Mesenchymal stem cell (in vitro differentiated cells and primary cell): ENCODE results near the gene PDZK1IP1.

Experiments
- DNase-seq: peaks from one replicate; pipeline ENCODE4 v3.0.0-alpha.2; 2013
- H2AFZ ChIP-seq: one replicate; pipeline ENCODE4 v1.6.1; 2013; ENCODE audit warnings: low read depth, mild to moderate bottlenecking, control low read depth, inconsistent platforms, low read length, moderate library complexity
- H2AK5ac ChIP-seq: 2 replicates; pipeline ENCODE4 v1.6.1; 2013; ENCODE audit warnings: low read length, moderate library complexity, mild to moderate bottlenecking, inconsistent platforms; ENCODE audit not compliant: severe bottlenecking
- H2BK120ac ChIP-seq: one replicate; pipeline ENCODE4 v1.6.1; 2013; ENCODE audit warnings: low read depth, mild to moderate bottlenecking, inconsistent platforms, low read length, moderate library complexity
- H2BK12ac ChIP-seq, 2 experiments: one replicate each; pipeline ENCODE4 v1.6.1; 2013; ENCODE audit warnings: inconsistent platforms in 2 of 2, low read length in 2 of 2, mild to moderate bottlenecking in 2 of 2, moderate library complexity in 2 of 2, control low read depth in 1 of 2
- H2BK15ac ChIP-seq: one replicate; pipeline ENCODE4 v1.6.1; 2013; ENCODE audit warnings: mild to moderate bottlenecking, low read depth, inconsistent platforms; ENCODE audit not compliant: poor library complexity, severe bottlenecking
- H2BK5ac ChIP-seq: 2 replicates; pipeline ENCODE4 v1.6.1; 2013; ENCODE audit warnings: low read depth, mild to moderate bottlenecking, low read length, control low read depth, inconsistent platforms; ENCODE audit not compliant: poor library complexity, severe bottlenecking
- H3K14ac ChIP-seq, 2 experiments: one replicate each; pipeline ENCODE4 v1.6.1; 2013; ENCODE audit warnings: inconsistent platforms in 2 of 2, low read length in 2 of 2, control low read depth in 1 of 2, mild to moderate bottlenecking in 1 of 2, moderate library complexity in 1 of 2
- H3K18ac ChIP-seq, 2 experiments: one replicate each; pipeline ENCODE4 v1.6.1; 2013; ENCODE audit warnings: inconsistent platforms in 2 of 2, low read length in 2 of 2, control low read depth in 1 of 2, low read depth in 1 of 2, mild to moderate bottlenecking in 1 of 2
- H3K23ac ChIP-seq, 2 experiments: one replicate each; pipeline ENCODE4 v1.6.1; 2013; ENCODE audit warnings: inconsistent platforms in 2 of 2, low read length in 2 of 2, mild to moderate bottlenecking in 2 of 2, moderate library complexity in 2 of 2, control low read depth in 1 of 2
- H3K27ac ChIP-seq: 2 replicates; pipeline ENCODE4 v1.5.1; 2013; ENCODE audit warnings: mild to moderate bottlenecking, moderate library complexity, low read length, control low read depth, inconsistent platforms; ENCODE audit not compliant: poor library complexity, severe bottlenecking
- H3K27me3 ChIP-seq, 2 experiments: 2 replicates each; pipeline versions ENCODE4 v1.6.1 to v1.7.0; 2013; ENCODE audit warnings: low read length in 2 of 2, mild to moderate bottlenecking in 2 of 2, moderate library complexity in 2 of 2, control low read depth in 1 of 2, inconsistent platforms in 1 of 2; ENCODE audit not compliant: control insufficient read depth in 1 of 2, insufficient read depth in 1 of 2
- H3K36me3 ChIP-seq, 2 experiments: 2 replicates each; pipeline versions ENCODE4 v1.6.1 to v1.7.0; 2013; ENCODE audit warnings: low read length in 2 of 2, control low read depth in 1 of 2, inconsistent platforms in 1 of 2, low read depth in 1 of 2, mild to moderate bottlenecking in 1 of 2; ENCODE audit not compliant: insufficient read depth in 2 of 2, control insufficient read depth in 1 of 2
- H3K4ac ChIP-seq, 2 experiments: one replicate each; pipeline ENCODE4 v1.6.1; 2013; ENCODE audit warnings: inconsistent platforms in 2 of 2, low read length in 2 of 2, mild to moderate bottlenecking in 2 of 2, moderate library complexity in 2 of 2, control low read depth in 1 of 2, low read depth in 1 of 2
- H3K4me1 ChIP-seq: 2 replicates; pipeline ENCODE4 v1.6.1; 2013; ENCODE audit warnings: low read depth, low read length, control low read depth; ENCODE audit not compliant: control insufficient read depth, insufficient read depth
- H3K4me2 ChIP-seq: 2 replicates; pipeline ENCODE4 v1.6.1; 2013; ENCODE audit warnings: low read length, mild to moderate bottlenecking, inconsistent platforms; ENCODE audit not compliant: poor library complexity, severe bottlenecking
- H3K4me3 ChIP-seq, 2 experiments: 2 replicates each; pipeline versions ENCODE4 v1.5.1 to v1.7.0; 2013; ENCODE audit warnings: low read length in 2 of 2, mild to moderate bottlenecking in 2 of 2, control low read depth in 1 of 2, low read depth in 1 of 2; ENCODE audit not compliant: insufficient read depth in 1 of 2
- H3K79me1 ChIP-seq: replicated peaks from 2 replicates; pipeline ENCODE4 v1.6.1; 2013; ENCODE audit warnings: mild to moderate bottlenecking, control low read depth, low read length, inconsistent platforms; ENCODE audit not compliant: poor library complexity, severe bottlenecking
- H3K9ac ChIP-seq: 2 replicates; pipeline ENCODE4 v1.7.0; 2013; ENCODE audit warnings: mild to moderate bottlenecking, low read length, moderate library complexity
- H3K9me3 ChIP-seq: 2 replicates; pipeline ENCODE4 v1.7.0; 2013; ENCODE audit warnings: mild to moderate bottlenecking, low read length; ENCODE audit not compliant: control insufficient read depth
- H4K8ac ChIP-seq: one replicate; pipeline ENCODE4 v1.6.1; 2013; ENCODE audit warnings: inconsistent platforms, mild to moderate bottlenecking, low read length, moderate library complexity
- H4K91ac ChIP-seq: one replicate; pipeline ENCODE4 v1.6.1; 2013; ENCODE audit warnings: mild to moderate bottlenecking, low read length, inconsistent platforms
- WGBS: methylation state at CpG from one replicate; pipeline ENCODE4 v1.1.7; 2013; ENCODE audit warnings: mixed read lengths; 5-methylcytosine and 5-hydroxymethylcytosine counted together

The PDZK1IP1 gene

DNA sequence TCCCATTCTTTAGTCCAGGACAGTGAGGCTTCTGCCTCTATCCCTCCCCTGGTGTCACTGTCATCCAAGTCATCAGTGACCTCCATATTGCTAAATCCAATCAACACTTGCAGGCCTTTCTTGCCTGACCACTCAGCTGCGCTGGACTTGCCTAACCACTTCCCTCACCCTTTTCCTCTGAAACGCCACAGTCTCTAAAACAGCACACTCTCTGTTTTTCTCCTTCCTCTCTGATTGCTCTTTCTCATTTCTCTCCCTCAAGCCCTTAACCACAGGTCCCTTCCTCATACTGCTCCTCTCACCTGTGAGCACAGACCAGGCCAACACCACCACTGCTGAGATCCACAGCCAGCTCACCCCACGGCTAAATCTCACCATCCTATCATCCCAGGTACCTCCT, 24.7 kb upstream of the PDZK1IP1 start:
- Histone ChIP-seq H3K27me3 (peaks cover 18 to 41% of the 10 kb centered on the region in 2 experiments), H3K14ac (no peak overlapping the region), H3K36me3 (no peaks in the 10 kb centered on the region), H2BK15ac (no peak overlapping the region), H2BK5ac (no peak overlapping the region), H2BK12ac (no peak overlapping the region), H3K23ac (no peak overlapping the region), H2AFZ (no peak overlapping the region), H3K79me1 (no peaks in the 10 kb centered on the region), H3K4me3 (no peak overlapping the region), H3K18ac (no peak overlapping the region), H3K9ac (no peak overlapping the region), H3K4me1 (peaks cover 12% of the 10 kb centered on the region), H2AK5ac (no peak overlapping the region), H4K91ac (no peak overlapping the region), H2BK120ac (no peak overlapping the region), H4K8ac (no peak overlapping the region), H3K27ac (no peak overlapping the region), H3K4ac (no peak overlapping the region), H3K9me3 (no peaks in the 10 kb centered on the region), H3K4me2 (no peak overlapping the region)
- no peak for DNase-seq
- 68% methylated on average over 3 of the region's 3 CpGs for WGBS

DNA sequence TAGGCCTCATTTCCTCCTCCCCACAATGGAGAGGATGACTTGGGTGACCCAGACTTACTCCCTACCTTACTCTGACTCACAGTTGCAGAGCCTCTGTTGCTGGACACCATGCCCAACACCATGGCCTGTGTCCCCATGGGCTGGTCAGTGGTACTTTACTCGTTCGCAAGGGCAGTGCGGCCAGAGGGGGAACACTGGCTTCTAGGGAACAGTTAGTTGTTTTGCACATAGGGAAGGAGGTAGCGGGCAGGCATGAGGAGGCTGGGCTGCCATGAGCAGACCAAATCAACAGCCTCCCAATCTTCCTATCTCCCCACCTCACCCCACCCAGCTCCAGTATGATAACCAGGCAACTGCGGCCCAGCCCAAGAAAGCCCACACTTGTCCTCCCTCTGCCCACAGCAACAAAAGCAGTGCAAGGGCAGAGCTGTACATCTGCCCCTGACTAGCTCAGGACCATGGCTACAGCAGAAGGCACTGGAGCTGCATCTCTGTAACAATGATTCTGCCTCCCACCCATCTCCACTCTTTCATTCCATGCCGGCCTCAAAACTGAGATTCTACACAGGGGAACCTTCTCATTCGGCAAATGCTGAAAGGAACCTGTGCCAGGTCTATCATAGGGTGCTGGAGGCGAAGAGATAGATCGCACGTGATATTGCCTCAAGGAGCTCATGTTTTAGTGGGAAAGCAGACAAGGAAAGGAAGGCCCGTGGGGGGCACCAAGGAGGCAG, 23.6 kb upstream of the PDZK1IP1 start:
- no peaks in the 10 kb centered on the region for H3K9me3 ChIP-seq
- no peak overlapping the region for H2BK15ac ChIP-seq
- no peak overlapping the region for H3K14ac ChIP-seq
- H2BK12ac ChIP-seq = no peak overlapping the region
- H3K4ac ChIP-seq = no peak overlapping the region
- H3K79me1 ChIP-seq = no peaks in the 10 kb centered on the region
- no peak overlapping the region for H2AFZ ChIP-seq
- peaks cover 13 to 31% of the 10 kb centered on the region in 2 experiments for H3K27me3 ChIP-seq
- no peak for DNase-seq
- no peak overlapping the region for H3K23ac ChIP-seq
- peaks cover 12% of the 10 kb centered on the region for H3K4me1 ChIP-seq
- H3K36me3 ChIP-seq = no peaks in the 10 kb centered on the region
- H3K4me2 ChIP-seq = no peak overlapping the region
- no peak overlapping the region for H3K4me3 ChIP-seq
- no peak overlapping the region for H3K9ac ChIP-seq
- H2AK5ac ChIP-seq = no peak overlapping the region
- 70% methylated on average over 8 of the region's 11 CpGs for WGBS
- no peak overlapping the region for H3K18ac ChIP-seq
- no peak overlapping the region for H4K8ac ChIP-seq
- H3K27ac ChIP-seq = no peak overlapping the region
- no peak overlapping the region for H2BK5ac ChIP-seq
- H2BK120ac ChIP-seq = no peak overlapping the region
- H4K91ac ChIP-seq = no peak overlapping the region

DNA sequence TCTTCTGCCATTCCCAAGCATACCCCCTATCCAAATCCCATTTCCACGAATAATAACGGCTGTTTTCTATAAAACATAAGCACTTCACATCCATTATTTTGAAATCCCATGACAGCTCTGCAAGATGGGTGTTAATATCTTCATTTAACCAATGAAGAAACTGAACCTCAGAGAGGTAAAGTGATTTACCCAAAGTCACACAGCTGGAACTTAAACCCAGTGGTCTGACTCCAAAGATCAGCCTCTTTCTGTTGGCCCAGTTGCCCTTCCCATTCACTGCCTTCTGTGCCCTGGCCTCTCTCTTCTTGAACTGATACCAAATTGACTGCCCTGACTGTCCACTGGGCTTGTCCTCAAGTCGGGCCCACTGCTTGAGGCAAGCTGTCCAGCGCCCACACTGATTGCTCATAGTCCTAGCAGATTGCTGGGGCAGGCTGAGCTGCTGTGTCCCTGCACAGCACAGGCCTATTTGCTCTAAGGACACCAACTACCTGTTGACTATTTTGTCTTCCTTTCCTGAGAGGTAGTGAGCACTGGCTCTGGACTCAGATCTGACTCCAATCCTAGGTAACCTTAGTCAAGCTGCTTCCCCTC, 22.9 kb upstream of the PDZK1IP1 start:
- no peak overlapping the region for H2BK5ac ChIP-seq
- H4K91ac ChIP-seq = no peak overlapping the region
- no peaks in the 10 kb centered on the region for H3K79me1 ChIP-seq
- no peak overlapping the region for H2BK15ac ChIP-seq
- H3K4me2 ChIP-seq = no peak overlapping the region
- no peak for DNase-seq
- H3K23ac ChIP-seq = no peak overlapping the region
- no peak overlapping the region for H2AK5ac ChIP-seq
- peaks cover 17% of the 10 kb centered on the region for H3K4me1 ChIP-seq
- no peak overlapping the region for H3K27ac ChIP-seq
- no peak overlapping the region for H2BK12ac ChIP-seq
- no peak overlapping the region for H2BK120ac ChIP-seq
- no peak overlapping the region for H4K8ac ChIP-seq
- no peak overlapping the region for H3K9ac ChIP-seq
- no peak overlapping the region for H3K14ac ChIP-seq
- no peak overlapping the region for H3K4me3 ChIP-seq
- no peak overlapping the region for H3K18ac ChIP-seq
- no peaks in the 10 kb centered on the region for H3K36me3 ChIP-seq
- peaks cover 6 to 24% of the 10 kb centered on the region in 2 experiments for H3K27me3 ChIP-seq
- no peak overlapping the region for H2AFZ ChIP-seq
- 77% methylated on average over 4 of the region's 4 CpGs for WGBS
- no peaks in the 10 kb centered on the region for H3K9me3 ChIP-seq
- no peak overlapping the region for H3K4ac ChIP-seq

DNA sequence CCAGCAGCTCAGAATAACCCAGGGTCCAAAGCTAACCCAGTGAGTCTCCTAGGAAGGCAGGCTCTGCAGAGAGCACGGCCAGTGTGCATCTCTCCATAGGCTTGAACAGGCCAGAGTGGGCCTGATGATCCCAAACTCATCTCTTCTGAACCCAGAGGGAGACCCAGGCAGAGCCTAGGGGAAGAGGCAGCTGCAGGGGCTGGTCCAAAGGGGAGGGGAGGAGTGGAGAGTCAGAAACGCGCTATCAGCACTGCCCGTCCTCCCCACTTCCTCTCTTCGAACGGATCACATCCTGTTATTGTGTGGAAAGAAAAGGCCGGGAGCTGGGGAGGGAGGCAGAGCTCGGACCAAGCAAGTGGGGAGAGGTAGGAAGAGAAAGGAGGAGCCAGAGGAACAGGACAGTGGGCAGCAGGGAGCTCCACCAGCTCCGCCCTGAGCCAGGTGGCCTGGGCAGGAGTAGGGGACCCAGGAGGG, 22.0 kb upstream of the PDZK1IP1 start:
- Histone ChIP-seq H3K23ac (no peak overlapping the region), H2BK12ac (no peak overlapping the region), H2BK120ac (no peak overlapping the region), H2AFZ (no peak overlapping the region), H3K36me3 (no peaks in the 10 kb centered on the region), H3K9ac (no peak overlapping the region), H4K8ac (no peak overlapping the region), H3K4me1 (peaks cover 17% of the 10 kb centered on the region), H3K4me2 (no peak overlapping the region), H4K91ac (no peak overlapping the region), H2BK5ac (no peak overlapping the region), H3K27me3 (peaks cover 4 to 21% of the 10 kb centered on the region in 2 experiments), H3K79me1 (no peaks in the 10 kb centered on the region), H2AK5ac (no peak overlapping the region), H3K9me3 (no peaks in the 10 kb centered on the region), H3K14ac (no peak overlapping the region), H2BK15ac (no peak overlapping the region), H3K4me3 (no peak overlapping the region), H3K4ac (no peak overlapping the region), H3K18ac (no peak overlapping the region), H3K27ac (no peak overlapping the region)
- no peak for DNase-seq
- 68% methylated on average over 9 of the region's 9 CpGs for WGBS
